NCI-H2029 treated with DMSO at 0.1 percent for 48 hours (cell line): Measurements from ENCODE around the gene TECRL.

ENCODE experiments used
- DNase-seq: peaks from one replicate; lab custom pipeline; 2025; lab: John Stamatoyannopoulos, UW

Gene TECRL

GRCh38 chr4:64409300-64409699 is at the start of gene TECRL:
TSS of gene TECRL (minus strand) at chr4:64409450. CDS start at chr4:64409351, 99 bp downstream.
- DNase-seq, result no peak

DNA sequence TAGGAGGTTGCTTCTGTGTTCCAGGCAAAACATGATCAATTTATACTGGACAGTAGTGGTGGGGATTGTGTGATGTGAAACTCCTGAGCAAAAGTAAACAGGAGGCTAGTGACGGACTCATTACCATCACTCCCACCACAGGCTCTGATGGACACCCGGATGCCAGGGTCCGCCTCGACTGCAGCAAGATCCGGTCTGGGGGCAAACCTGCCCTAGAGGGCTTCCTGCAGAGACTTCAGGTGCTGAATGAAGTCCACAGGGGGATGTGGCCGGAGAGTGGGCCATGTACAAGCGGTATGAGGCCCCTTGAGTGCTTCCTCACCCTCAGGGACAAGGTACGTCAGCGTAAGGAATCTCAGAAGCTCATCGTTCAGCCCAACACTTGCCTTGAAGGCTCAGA is 23.4 kb upstream of the TECRL start:
- no peak for DNase-seq

GRCh38 chr4:64430933-64431332 is 21.7 kb upstream of the TECRL start:
- DNase-seq, result no peak

DNA sequence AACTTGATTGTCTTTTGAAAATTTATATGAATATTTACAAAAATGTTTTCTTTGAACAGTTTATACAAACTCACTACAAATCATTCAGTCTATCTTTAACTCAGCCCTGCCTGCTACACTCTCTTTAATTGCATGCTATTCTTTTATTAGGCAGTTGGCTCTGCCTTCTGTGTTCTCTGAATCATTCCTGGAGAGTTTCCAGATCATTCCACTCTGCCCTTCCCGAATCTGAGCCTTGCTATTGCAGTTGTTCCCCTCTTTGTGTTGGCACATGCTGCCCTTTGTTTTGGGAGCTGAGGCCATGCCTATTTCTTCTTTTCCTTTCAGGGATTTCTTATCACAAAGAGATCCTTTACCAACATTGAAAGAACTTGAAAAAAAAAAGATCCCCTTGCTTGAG is 8.7 kb upstream of the TECRL start:
- no peak for DNase-seq

DNA sequence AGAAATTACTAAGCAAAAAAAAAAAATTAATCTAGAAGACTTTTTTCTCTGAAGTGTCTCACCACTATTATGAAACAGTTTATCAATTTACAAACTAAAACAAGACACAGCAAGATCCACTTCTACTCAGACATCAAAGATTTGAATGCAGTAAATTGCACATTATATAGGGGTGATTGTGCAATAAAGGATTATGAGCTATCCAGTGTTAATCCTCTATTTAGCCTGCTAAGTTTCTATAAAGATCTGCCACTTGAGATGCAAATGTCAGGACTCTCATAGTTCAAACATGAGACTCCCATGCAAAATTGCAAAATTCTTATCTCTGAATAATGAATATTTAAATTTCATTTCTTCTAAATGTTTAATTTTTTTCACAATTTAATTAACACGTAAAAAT is 2.2 kb downstream of the TECRL start:
- DNase-seq, result no peak

GRCh38 chr4:64405761-64406160 is 3.5 kb downstream of the TECRL start:
- DNase-seq, result no peak

GRCh38 chr4:64402684-64403083 is 6.6 kb downstream of the TECRL start:
- DNase-seq, result no peak

DNA sequence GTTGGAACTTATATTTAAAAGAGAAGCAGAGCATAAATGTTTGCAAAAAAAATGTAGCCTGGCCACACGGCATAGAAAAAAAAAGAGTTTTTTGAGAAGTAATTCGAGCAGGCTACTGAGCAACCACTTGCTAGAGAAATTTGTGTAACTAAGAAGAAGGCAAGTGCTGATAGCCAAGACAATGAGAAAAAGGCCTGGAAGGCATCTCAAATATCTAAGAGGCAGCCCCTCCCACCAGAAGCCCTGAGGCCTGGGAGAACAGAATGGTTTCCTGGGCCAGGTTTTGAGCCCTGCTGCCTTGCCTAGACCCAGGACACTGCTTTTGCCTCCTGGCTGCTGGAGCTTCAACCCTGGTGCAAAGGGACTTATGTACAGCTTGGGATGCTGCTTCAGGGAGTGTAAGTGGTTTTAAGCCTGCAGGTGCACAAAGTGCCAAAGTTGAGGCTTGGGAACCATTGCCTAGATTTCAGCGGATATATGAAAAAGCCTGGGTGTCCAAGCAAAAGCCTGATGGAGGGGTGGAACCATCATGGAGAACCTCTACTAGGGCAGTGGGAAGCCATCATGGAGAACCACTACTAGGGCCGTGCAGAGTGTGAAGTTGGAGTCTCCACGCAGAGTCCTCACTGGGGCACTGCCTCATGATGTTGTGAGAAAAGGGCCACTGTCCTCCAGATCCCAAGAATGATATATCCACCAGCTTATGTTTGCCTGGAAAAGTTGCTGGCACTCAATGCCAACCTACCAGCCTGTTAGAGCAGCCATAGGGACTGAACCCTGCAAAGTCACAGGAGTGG is 9.7 kb downstream of the TECRL start:
- DNase-seq, result no peak

DNA sequence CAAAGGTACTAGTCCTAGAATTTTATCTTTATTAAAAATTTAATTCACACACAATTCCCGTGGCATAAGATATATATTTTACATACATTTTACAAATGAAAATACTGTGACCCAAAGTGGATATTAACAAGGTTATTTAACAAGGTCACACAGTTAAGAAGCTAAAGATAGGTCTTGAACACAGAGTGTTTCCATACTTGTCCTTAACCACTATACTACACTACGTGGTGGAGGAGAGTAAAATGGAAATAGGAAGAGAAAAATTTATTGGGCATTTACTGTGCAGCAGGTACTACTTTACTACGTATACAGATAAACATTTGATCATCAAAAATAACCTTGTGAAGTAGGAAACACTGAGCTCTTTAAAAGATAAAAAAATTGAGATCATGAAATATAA is 14.8 kb downstream of the TECRL start:
- DNase-seq, result no peak

- no peak for DNase-seq
Measured at GRCh38 chr4:64388252-64388651, 21.0 kb downstream of the TECRL start.

DNA sequence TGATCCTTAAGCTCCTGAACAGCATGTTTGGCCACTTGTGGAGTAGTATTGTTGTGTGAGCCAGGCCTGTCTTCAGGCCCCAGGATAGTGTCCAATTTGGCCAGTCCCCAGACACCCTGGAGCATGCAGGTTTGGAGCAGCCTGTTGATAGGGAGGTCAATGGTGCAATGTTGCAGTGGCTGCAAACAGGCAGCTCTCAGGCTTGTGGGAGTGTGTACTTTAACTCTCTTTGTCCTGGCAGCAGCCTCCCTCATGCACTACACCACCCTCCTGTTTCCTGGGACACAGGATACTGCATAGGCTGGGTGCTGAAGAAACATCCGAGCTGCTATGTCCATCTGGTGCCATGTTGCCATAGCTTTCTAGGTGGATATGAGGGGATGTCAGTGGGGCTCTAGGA is 24.0 kb downstream of the TECRL start:
- no peak for DNase-seq

DNA sequence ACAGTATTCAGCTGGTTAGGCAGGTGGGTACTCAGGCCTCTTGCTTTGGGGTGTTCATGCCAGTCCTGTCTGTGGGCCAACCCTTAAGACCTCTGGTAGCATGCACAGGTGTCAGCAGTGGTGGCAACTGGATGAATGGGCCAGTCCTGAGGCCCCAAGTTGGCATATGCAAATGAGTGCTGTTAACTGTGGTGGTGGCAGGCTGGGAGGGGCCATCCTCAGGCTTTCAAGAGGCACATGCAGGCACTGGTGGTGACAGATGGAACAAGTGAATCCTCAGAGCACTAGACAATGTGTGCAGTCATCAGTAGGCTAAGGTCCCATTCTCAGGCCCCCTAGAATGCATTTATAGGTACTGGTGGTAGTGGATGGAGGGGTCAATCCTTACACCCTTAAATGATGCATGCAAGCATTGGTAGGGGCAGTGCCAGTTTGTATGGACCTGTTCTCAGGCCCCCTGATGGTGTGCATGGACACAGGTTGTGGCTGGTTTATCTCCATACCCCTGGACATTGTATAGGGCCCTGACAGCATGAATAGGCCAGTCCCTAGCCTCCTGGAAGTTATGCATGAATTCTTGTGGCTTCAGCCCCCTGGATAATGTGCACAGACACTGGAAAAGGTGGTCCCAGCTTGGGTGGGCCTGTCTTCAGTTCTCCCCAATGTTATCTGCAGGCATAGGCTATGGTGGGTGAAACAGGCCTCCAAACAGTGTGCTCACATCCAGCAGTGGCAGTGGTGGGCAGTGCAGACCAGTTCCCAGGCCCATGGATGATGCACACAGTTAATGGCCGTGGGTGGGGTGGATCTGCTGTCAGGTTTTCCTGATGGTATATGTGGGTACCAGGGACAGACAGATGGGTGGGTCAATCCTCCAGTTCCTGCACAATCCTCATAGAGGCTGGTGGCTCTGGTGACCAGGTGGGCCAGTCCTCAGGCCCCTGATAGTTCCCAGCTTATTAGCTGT is 24.7 kb downstream of the TECRL start:
- no peak for DNase-seq

DNA sequence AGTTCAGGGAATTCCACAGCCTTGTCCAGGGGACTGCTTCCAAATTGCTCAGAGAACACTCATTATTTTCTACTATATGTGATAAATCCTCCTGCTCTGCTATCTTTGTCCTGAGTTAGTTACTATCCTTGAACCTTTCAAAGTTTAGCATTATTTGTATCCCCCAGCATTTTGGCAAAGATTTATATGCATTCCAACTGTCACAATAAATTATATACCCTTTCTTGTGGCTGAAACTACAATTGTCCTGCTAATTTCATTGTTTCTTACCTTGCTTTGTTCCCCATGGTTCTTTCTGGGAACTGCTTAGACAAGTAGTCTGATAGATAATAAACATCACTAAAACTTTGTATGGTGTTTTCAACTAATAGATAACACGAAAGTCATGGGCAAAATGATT is 40.5 kb downstream of the TECRL start:
- DNase-seq, result no peak

DNA sequence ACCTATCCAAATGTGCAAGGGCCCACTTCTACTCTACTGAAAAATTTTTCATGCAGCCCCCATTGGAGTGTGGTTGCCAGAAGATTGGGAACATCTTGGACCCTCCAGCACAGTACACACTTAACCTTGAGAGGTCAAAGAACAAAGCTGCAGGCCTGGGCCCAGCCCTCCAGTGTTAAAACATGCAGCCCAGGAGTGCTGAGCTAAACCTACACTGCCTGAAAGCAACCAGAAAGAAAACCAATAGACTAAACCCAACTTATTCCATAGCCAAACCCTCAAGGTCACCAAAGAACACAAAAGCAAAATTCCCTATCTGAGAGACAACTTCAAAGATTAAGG is 47.9 kb downstream of the TECRL start:
- no peak for DNase-seq

- DNase-seq, result no peak
Measured at GRCh38 chr4:64360664-64361398, 48.4 kb downstream of the TECRL start.

DNA sequence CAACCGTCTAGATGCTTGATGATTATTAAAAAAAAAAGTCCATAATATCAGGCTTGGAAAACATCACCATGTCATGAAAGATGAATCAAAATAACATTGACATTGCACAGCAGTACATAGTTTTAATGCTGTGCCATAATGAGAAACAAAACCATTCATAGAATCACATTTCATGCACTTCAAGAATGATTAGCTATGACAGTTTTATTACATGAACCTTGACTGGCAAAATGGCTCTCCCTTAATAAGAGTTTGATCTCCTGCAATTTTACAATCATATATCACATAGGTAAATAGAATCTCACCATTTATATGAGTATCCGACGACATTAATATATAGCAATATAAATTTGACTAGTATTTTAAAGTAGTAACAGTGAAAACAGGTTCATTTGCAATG is 49.8 kb downstream of the TECRL start:
- no peak for DNase-seq

DNA sequence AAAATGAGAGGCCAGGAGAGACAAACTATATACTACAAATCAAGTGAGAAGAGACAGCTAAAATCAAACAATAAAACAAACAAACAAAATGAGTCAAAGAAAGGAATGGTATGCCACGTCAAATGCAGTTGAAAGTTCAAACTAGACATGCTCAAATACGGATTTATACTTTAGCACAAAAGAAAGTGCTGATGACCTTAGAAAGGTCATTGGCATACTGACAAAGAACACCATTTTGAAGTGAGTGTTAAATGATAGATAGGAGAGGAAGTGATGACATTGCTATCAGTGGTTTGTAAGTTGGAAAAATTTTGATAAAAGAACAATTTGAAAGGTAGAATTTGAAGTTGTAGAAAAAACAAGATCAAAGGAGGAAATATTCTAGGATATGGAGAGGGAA is 55.3 kb downstream of the TECRL start:
- no peak for DNase-seq

- DNase-seq, result no peak
Measured at GRCh38 chr4:64341711-64342110, 67.5 kb downstream of the TECRL start.

DNA sequence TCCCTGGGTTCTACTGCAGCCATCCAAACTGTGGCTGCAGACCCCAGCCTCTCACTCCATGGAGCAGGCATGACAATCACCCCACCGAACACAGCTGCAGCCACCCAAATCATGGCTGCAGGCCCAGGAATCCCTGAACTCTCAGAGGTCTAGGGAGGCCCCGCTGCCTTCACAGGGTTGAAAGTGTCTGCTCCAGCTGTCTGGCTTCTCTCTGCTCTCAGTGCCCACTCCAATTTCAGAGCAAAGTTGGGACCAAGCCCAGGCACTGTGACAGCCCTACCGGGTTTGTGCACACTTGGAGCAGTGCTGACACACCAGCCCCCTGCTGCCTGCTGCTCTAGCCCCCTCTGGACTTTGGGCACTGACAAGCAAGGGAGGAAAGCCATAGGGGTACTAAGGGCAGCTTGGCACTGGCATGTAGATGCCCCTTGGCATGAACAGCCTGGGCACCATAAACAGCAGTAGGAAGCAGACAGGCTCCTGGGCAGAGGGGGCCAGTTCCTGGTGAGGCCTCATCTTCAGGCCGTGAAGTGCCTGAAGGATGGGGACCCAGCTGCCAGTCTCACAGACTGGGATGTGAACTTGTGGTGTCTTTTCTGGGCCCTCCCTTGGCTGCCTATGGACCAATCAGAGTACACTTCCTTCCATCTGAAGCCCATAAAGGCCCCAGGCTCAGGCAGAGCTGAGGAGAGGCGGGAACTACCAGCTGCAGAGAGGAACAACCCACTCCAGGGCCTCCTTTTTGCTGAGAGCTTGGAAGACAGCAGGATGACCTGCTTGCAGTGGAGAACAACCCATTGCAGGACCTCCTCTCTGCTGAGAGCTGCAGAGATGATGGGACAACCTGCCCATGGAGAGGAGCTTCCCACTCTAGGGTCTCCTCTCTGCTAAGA is 68.8 kb downstream of the TECRL start:
- DNase-seq, result no peak

DNA sequence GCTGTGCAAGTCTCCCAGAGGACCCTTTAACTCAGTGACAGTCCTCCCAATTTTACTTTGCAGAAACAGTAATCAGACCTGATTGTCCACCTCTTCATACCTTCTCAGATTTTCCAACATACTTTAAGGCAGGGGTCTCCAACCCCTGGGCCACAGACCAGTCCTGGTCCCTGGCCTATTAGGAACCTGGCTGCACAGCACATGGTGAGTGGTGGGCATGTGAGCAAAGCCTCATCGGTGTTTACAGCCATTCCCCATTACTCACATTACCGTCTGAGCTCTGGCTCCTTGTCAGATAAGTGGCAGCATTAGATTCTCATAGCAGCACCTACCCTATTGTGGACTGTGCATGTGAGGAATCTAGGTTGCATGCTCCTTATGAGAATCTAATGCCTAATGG is 74.3 kb downstream of the TECRL start:
- no peak for DNase-seq

- DNase-seq, result no peak
Measured at GRCh38 chr4:64330143-64330542, 79.1 kb downstream of the TECRL start.

GRCh38 chr4:64327237-64327636 is 82.0 kb downstream of the TECRL start:
- DNase-seq, result no peak
